ENCODE results near the gene NIPAL1. TPM values are rescaled to one million over a fixed set of nuclear protein-coding genes. Genes with fewer than 3 reads are reported as not detected.

Gene NIPAL1
- total RNA-seq, 1 experiment from 2014 or later: 7.1 TPM

- ChIA-PET POLR2A (no interaction called here), CTCF (interaction anchor here (1.0 to 1.5 kb wide), 8 partner anchors 9 to 54 kb away, joined by 3 to 14 read pairs (median 6); no protein-coding TSS in a partner anchor)
- Mint-ChIP-seq H3K27ac (no peak overlapping the region), H3K4me1 (peaks cover 23% of the 10 kb centered on the region), H3K36me3 (no peaks in the 10 kb centered on the region; the same call in 1 of the 2 replicates), H3K27me3 (ENCODE audit: low read depth) (no peaks in the 10 kb centered on the region), H3K4me3 (no peak overlapping the region), H3K9me3 (no peaks in the 10 kb centered on the region)
- ATAC-seq: no peak
- DNase-seq (ENCODE audit: low spot score): no peak
- TF ChIP-seq ZNF317 (CRISPR knock-in tag; IDR thresholded peaks at IDR 0.05; ENCODE audit: borderline replicate concordance, low read depth) (no peak), JAZF1 (CRISPR knock-in tag; IDR thresholded peaks at IDR 0.05) (no peak), ETV6 (CRISPR knock-in tag; IDR thresholded peaks at IDR 0.05) (no peak), GABPB1 (CRISPR knock-in tag; IDR thresholded peaks at IDR 0.05) (no peak), FOXJ3 (CRISPR knock-in tag; IDR thresholded peaks at IDR 0.05; ENCODE audit: borderline replicate concordance) (no peak), ZNF532 (CRISPR knock-in tag; IDR thresholded peaks at IDR 0.05; ENCODE audit: borderline replicate concordance) (no peak), MXD4 (CRISPR knock-in tag; IDR thresholded peaks at IDR 0.05; ENCODE audit: borderline replicate concordance) (no peak), SMAD3 (CRISPR knock-in tag; IDR thresholded peaks at IDR 0.05; ENCODE audit: borderline replicate concordance) (no peak)
- TF ChIP-seq, protein P1, sequence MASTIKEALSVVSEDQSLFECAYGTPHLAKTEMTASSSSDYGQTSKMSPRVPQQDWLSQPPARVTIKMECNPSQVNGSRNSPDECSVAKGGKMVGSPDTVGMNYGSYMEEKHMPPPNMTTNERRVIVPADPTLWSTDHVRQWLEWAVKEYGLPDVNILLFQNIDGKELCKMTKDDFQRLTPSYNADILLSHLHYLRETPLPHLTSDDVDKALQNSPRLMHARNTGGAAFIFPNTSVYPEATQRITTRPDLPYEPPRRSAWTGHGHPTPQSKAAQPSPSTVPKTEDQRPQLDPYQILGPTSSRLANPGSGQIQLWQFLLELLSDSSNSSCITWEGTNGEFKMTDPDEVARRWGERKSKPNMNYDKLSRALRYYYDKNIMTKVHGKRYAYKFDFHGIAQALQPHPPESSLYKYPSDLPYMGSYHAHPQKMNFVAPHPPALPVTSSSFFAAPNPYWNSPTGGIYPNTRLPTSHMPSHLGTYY (CRISPR knock-in tag; IDR thresholded peaks at IDR 0.05): no peak
Observed at GRCh38 chr4:48033412-48033811, 16.8 kb downstream of the NIPAL1 start.

DNA sequence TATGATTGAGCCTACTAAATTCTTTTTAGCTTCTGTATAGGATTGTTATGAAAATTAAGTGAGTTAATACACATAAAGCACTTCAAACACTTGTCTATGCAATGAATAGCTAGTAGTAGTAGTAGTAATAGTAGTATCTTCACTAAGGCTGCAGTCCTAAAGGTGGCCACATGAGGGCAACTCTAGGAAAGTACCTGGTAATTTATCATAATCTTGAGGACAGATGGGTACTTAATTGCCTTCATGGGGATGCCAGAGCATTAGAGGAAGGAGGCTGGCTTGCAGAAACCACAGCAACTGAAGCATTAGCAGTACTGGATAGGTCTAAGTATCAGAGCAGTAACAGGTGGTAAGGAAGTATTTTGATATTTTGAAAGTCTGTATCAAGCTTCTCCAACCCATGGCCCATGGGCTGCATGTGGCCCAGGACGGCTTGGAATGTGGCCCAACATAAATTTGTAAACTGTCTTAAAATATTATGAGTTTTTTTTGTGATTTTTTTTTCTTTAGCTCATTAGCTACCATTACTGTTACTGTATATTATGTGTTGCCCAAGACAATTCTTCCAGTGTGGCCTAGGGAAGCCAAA is 17.3 kb downstream of the NIPAL1 start:
- H3K36me3 Mint-ChIP-seq: no peaks in the 10 kb centered on the region; the same call in 1 of the 2 replicates
- CTCF ChIA-PET: interaction anchor here (1.0 to 1.5 kb wide), 9 partner anchors 9 to 308 kb away, joined by 3 to 14 read pairs (median 4); partner anchors contain the start of gene SLAIN2
- ATAC-seq: peak; percentile 82
- 0 out of 2 replicates have a peak, but pooled peaks have one; percentile 30 for TF ChIP-seq ZSCAN18 (CRISPR knock-in tag; IDR thresholded peaks at IDR 0.05)
- TF ChIP-seq NR2C2 (CRISPR knock-in tag; IDR thresholded peaks at IDR 0.05): no peak
- no peak for TF ChIP-seq PRRX2 (CRISPR knock-in tag; IDR thresholded peaks at IDR 0.05)
- no peak for TF ChIP-seq ATF1 (CRISPR knock-in tag; IDR thresholded peaks at IDR 0.05)
- TF ChIP-seq JAZF1 (CRISPR knock-in tag; IDR thresholded peaks at IDR 0.05): no peak
- peak; percentile 54; the same call in 1 of the 2 replicates for TF ChIP-seq CTCF (IDR thresholded peaks at IDR 0.05)
- no peak for TF ChIP-seq IRF2 (CRISPR knock-in tag; IDR thresholded peaks at IDR 0.05; ENCODE audit: borderline replicate concordance, low read depth)
- TF ChIP-seq NFATC4 (CRISPR knock-in tag; IDR thresholded peaks at IDR 0.05): no peak
- no peak overlapping the region for H3K27ac Mint-ChIP-seq
- peak; percentile 54 for DNase-seq (ENCODE audit: low spot score)
- no peaks in the 10 kb centered on the region for H3K9me3 Mint-ChIP-seq
- H3K4me1 Mint-ChIP-seq: peaks cover 18% of the 10 kb centered on the region
- H3K4me3 Mint-ChIP-seq: no peak overlapping the region
- POLR2A ChIA-PET: no interaction called here
- no peaks in the 10 kb centered on the region for H3K27me3 Mint-ChIP-seq (ENCODE audit: low read depth)
